Ishikawa (cell line): Measurements from ENCODE around the gene SETX.

Experiments used
- CEBPB ChIP-seq: IDR thresholded peaks from 2 replicates; pipeline ENCODE4 v1.6.1; 2012
- CREB1 ChIP-seq: IDR thresholded peaks from 2 replicates; pipeline ENCODE4 v1.6.1; 2012; ENCODE audit warnings: low read depth
- EGR1 ChIP-seq: IDR thresholded peaks from 2 replicates; pipeline ENCODE4 v1.6.1; 2012
- EP300 ChIP-seq: IDR thresholded peaks from 2 replicates; pipeline ENCODE4 v1.6.1; 2012; ENCODE audit warnings: borderline replicate concordance
- FOXM1 ChIP-seq: IDR thresholded peaks from 2 replicates; pipeline ENCODE4 v1.6.1; 2012; ENCODE audit warnings: low read depth, borderline replicate concordance
- MAX ChIP-seq: IDR thresholded peaks from 2 replicates; pipeline ENCODE4 v1.6.1; 2012
- NFIC ChIP-seq: IDR thresholded peaks from 2 replicates; pipeline ENCODE4 v1.6.1; 2012
- RAD21 ChIP-seq: IDR thresholded peaks from 2 replicates; pipeline ENCODE4 v1.6.1; 2012; ENCODE audit warnings: low read depth
- REST ChIP-seq: IDR thresholded peaks from 2 replicates; pipeline ENCODE4 v1.6.1; 2012; ENCODE audit warnings: low read depth, mild to moderate bottlenecking
- TAF1 ChIP-seq: IDR thresholded peaks from 2 replicates; pipeline ENCODE4 v1.6.1; 2012; ENCODE audit warnings: low read depth, mild to moderate bottlenecking
- TCF12 ChIP-seq: IDR thresholded peaks from 2 replicates; pipeline ENCODE4 v1.6.1; 2012; ENCODE audit warnings: low read depth
- TEAD4 ChIP-seq: IDR thresholded peaks from 2 replicates; pipeline ENCODE4 v1.6.1; 2012
- USF1 ChIP-seq: IDR thresholded peaks from 2 replicates; pipeline ENCODE4 v1.6.1; 2012
- ZBTB7A ChIP-seq: IDR thresholded peaks from 2 replicates; pipeline ENCODE4 v1.6.1; 2012; ENCODE audit warnings: low read depth

The SETX gene

GRCh38 chr9:132274861-132275260 lies 79.9 kb downstream of the SETX start:
- no peak for TF ChIP-seq NFIC

- TF ChIP-seq TEAD4 (peak; percentile 47), MAX (peak; percentile 58), USF1 (0 out of 2 replicates have a peak, but pooled peaks have one; percentile 4), TCF12 (peak; percentile 96)
Measured at GRCh38 chr9:132269704-132270516, 84.9 kb downstream of the SETX start.

GRCh38 chr9:132268725-132269352 lies 85.9 kb downstream of the SETX start:
- TF ChIP-seq ZBTB7A: no peak
- TF ChIP-seq USF1: no peak
- TF ChIP-seq MAX: no peak
- TF ChIP-seq NFIC: no peak
- no peak for TF ChIP-seq EP300
- peak; percentile 42 for TF ChIP-seq RAD21
- no peak for TF ChIP-seq REST

- TF ChIP-seq REST: no peak
- TF ChIP-seq TAF1: no peak
- TF ChIP-seq TEAD4: no peak
- TF ChIP-seq EGR1: no peak
- no peak for TF ChIP-seq CREB1
- TF ChIP-seq MAX: no peak
- no peak for TF ChIP-seq TCF12
- TF ChIP-seq RAD21: no peak
- no peak for TF ChIP-seq NFIC
Measured at GRCh38 chr9:132267660-132268059, 87.1 kb downstream of the SETX start.

GRCh38 chr9:132266017-132266416 lies 88.8 kb downstream of the SETX start:
- TF ChIP-seq CEBPB (no peak), ZBTB7A (no peak), EGR1 (no peak), TEAD4 (no peak), CREB1 (no peak), FOXM1 (no peak), NFIC (no peak), TCF12 (no peak), TAF1 (no peak), MAX (no peak), USF1 (no peak), REST (no peak), EP300 (no peak), RAD21 (no peak)
